Measurements from ENCODE around the gene ZNF584.

ZNF584 gene

DNA sequence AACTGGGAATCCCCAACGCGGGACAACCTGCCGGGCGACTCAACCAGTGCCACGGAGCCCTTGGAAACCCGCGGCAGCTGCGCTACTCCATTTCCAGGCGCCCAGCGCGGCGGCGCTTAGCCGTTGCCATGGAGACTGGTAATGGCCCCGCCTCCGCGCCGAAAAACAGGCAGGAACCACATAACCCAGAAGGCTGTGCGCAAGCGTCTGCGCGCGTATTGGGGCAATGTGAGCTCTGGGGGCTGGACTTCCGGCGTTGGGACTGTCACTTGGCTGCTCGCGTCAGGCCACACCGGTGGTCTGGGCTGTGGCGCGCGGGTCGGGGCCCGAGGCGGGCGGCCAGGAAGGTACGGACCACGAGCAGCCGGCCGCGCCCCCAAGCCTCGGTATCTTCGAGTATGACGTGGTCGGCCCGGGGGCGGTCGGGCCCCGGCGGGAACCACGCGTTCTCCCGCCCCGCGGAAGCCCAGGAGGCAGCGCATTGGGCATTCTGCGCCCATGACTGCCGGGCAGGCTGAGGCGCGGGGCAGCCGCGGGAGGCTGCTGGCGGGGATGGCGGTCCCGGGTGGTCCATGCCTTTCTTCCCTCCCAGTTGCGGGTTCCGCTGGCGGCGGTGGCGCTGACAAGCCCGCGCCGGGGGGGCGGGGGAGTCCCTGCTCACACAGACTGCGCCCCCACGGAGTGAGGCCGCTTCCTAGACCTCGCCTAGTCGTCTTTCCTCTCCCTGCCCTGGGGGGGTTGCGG, 43.1 kb downstream of the ZNF584 start, which contains the start of gene ZNF324B:
TSS of gene ZNF324B (plus strand) at position 265 of the 744 bp plus-strand sequence. CDS start 2,080 bp downstream, outside the sequence.
- peak within 1 kb of the TSS; percentile 61 for H3K9ac ChIP-seq (ENCODE audit: low read length)
- H3K9me3 ChIP-seq (ENCODE audit: control insufficient read depth, insufficient read depth, low read depth, low read length) = peaks cover 25% of the 10 kb centered on the region
- peaks cover 23% of the 10 kb centered on the region for H3K27me3 ChIP-seq (ENCODE audit: control insufficient read depth, insufficient read depth, low read length)
- H3K4me3 ChIP-seq (ENCODE audit: low read depth, low read length) = peak within 1 kb of the TSS; percentile 87
- H3K27ac ChIP-seq (ENCODE audit: low read depth, low read length) = no peak within 1 kb of the TSS
- no peaks in the 10 kb centered on the region for H3K4me1 ChIP-seq (ENCODE audit: control insufficient read depth, insufficient read depth, low read length)
- peaks cover 5% of the 10 kb centered on the region for H3K36me3 ChIP-seq (ENCODE audit: control insufficient read depth, insufficient read depth, low read length)

- peaks cover 15% of the 10 kb centered on the region for H3K9me3 ChIP-seq (ENCODE audit: control insufficient read depth, insufficient read depth, low read depth, low read length)
- H3K4me1 ChIP-seq (ENCODE audit: control insufficient read depth, insufficient read depth, low read length) = no peaks in the 10 kb centered on the region
- H3K36me3 ChIP-seq (ENCODE audit: control insufficient read depth, insufficient read depth, low read length) = peaks cover 6% of the 10 kb centered on the region
- H3K9ac ChIP-seq (ENCODE audit: low read length) = no peak overlapping the region
- no peak overlapping the region for H3K27ac ChIP-seq (ENCODE audit: low read depth, low read length)
- peaks cover 23% of the 10 kb centered on the region for H3K27me3 ChIP-seq (ENCODE audit: control insufficient read depth, insufficient read depth, low read length)
- no peak overlapping the region for H3K4me3 ChIP-seq (ENCODE audit: low read depth, low read length)
Measured at GRCh38 chr19:58453743-58454142, 45.3 kb downstream of the ZNF584 start.

GRCh38 chr19:58455306-58455705, 46.9 kb downstream of the ZNF584 start:
- Histone ChIP-seq H3K27me3 (ENCODE audit: control insufficient read depth, insufficient read depth, low read length) (peaks cover 19% of the 10 kb centered on the region), H3K4me3 (ENCODE audit: low read depth, low read length) (no peak overlapping the region), H3K4me1 (ENCODE audit: control insufficient read depth, insufficient read depth, low read length) (no peaks in the 10 kb centered on the region), H3K36me3 (ENCODE audit: control insufficient read depth, insufficient read depth, low read length) (peaks cover 6% of the 10 kb centered on the region), H3K9me3 (ENCODE audit: control insufficient read depth, insufficient read depth, low read depth, low read length) (no peaks in the 10 kb centered on the region), H3K27ac (ENCODE audit: low read depth, low read length) (no peak overlapping the region), H3K9ac (ENCODE audit: low read length) (no peak overlapping the region)

DNA sequence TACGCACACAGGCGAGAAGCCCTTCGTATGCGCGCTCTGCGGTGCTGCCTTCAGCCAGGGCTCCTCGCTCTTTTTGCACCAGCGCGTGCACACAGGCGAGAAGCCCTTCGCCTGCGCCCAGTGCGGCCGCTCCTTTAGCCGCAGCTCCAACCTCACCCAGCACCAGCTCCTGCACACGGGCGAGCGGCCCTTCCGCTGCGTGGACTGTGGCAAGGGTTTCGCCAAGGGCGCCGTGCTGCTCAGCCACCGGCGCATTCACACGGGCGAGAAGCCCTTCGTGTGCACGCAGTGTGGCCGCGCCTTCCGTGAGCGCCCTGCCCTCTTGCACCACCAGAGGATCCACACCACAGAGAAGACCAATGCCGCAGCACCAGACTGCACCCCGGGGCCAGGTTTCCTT, 47.7 kb downstream of the ZNF584 start:
- peaks cover 11% of the 10 kb centered on the region for H3K27me3 ChIP-seq (ENCODE audit: control insufficient read depth, insufficient read depth, low read length)
- H3K4me1 ChIP-seq (ENCODE audit: control insufficient read depth, insufficient read depth, low read length) = no peaks in the 10 kb centered on the region
- H3K36me3 ChIP-seq (ENCODE audit: control insufficient read depth, insufficient read depth, low read length) = peaks cover 6% of the 10 kb centered on the region
- H3K4me3 ChIP-seq (ENCODE audit: low read depth, low read length) = no peak overlapping the region
- H3K27ac ChIP-seq (ENCODE audit: low read depth, low read length) = no peak overlapping the region
- no peaks in the 10 kb centered on the region for H3K9me3 ChIP-seq (ENCODE audit: control insufficient read depth, insufficient read depth, low read depth, low read length)
- H3K9ac ChIP-seq (ENCODE audit: low read length) = no peak overlapping the region

- Histone ChIP-seq H3K27me3 (ENCODE audit: control insufficient read depth, insufficient read depth, low read length) (no peaks in the 10 kb centered on the region), H3K36me3 (ENCODE audit: control insufficient read depth, insufficient read depth, low read length) (peaks cover 4% of the 10 kb centered on the region; the same call in 1 of the 2 replicates), H3K9me3 (ENCODE audit: control insufficient read depth, insufficient read depth, low read depth, low read length) (no peaks in the 10 kb centered on the region), H3K27ac (ENCODE audit: low read depth, low read length) (no peak overlapping the region), H3K4me1 (ENCODE audit: control insufficient read depth, insufficient read depth, low read length) (no peaks in the 10 kb centered on the region), H3K9ac (ENCODE audit: low read length) (no peak overlapping the region), H3K4me3 (ENCODE audit: low read depth, low read length) (no peak overlapping the region)
Measured at GRCh38 chr19:58460039-58460438, 51.6 kb downstream of the ZNF584 start.

GRCh38 chr19:58466089-58466759, 57.8 kb downstream of the ZNF584 start:
- Histone ChIP-seq H3K9me3 (ENCODE audit: control insufficient read depth, insufficient read depth, low read depth, low read length) (no peaks in the 10 kb centered on the region), H3K36me3 (ENCODE audit: control insufficient read depth, insufficient read depth, low read length) (peaks cover 7% of the 10 kb centered on the region), H3K27ac (ENCODE audit: low read depth, low read length) (no peak overlapping the region), H3K4me1 (ENCODE audit: control insufficient read depth, insufficient read depth, low read length) (peaks cover 4% of the 10 kb centered on the region; the same call in 1 of the 2 replicates), H3K27me3 (ENCODE audit: control insufficient read depth, insufficient read depth, low read length) (peaks cover 10% of the 10 kb centered on the region), H3K9ac (ENCODE audit: low read length) (no peak overlapping the region), H3K4me3 (ENCODE audit: low read depth, low read length) (peak overlapping the region; percentile 83)

DNA sequence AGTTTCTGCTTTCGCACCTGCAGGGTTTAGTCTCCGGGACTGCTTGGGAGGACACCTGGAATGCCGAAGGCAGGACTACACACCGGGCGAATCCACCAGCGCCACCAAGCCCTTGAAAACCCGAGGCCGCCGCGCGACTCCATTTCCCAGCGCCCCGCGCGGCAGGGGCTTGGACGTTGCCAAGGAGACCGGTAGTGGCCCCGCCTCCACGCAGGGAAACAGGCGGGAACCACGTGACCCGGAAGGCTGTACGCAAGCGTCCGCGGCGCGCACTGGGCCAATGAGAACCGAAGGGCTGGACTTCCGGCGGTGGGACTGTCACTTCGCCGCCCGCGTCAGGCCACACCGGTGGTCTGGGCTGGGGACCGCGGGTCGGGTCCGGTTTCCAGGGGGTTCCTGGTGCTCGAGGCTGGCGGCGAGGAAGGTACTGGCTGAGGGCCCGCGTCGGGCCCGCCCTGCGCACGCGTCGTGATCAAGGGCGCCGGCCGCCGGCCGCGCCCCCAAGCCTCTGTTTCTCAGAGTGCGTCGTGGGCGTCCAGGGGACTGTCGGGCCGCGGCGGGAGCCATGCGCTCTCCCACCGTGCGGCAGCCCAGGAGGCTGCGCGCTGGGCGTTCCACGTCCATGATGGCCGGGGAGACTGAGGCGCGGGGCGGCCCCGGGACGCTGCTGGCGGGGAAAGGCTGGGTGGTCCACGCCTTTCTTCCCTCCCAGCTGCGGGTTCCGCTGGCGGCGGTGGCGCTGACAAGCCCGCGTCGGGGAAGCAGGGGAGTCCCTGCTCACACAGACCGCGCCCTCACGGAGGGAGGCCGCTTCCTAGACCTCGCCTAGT, 58.5 kb downstream of the ZNF584 start, which contains the start of gene ZNF324:
TSS of gene ZNF324 (plus strand) at position 321 of the 830 bp plus-strand sequence. CDS start 2,106 bp downstream, outside the sequence.
- no peak within 1 kb of the TSS for H3K27ac ChIP-seq (ENCODE audit: low read depth, low read length)
- H3K9me3 ChIP-seq (ENCODE audit: control insufficient read depth, insufficient read depth, low read depth, low read length) = no peaks in the 10 kb centered on the region
- peak within 1 kb of the TSS; percentile 83 for H3K4me3 ChIP-seq (ENCODE audit: low read depth, low read length)
- peaks cover 12% of the 10 kb centered on the region for H3K36me3 ChIP-seq (ENCODE audit: control insufficient read depth, insufficient read depth, low read length)
- peak within 1 kb of the TSS; percentile 75 for H3K9ac ChIP-seq (ENCODE audit: low read length)
- peaks cover 10% of the 10 kb centered on the region for H3K27me3 ChIP-seq (ENCODE audit: control insufficient read depth, insufficient read depth, low read length)
- H3K4me1 ChIP-seq (ENCODE audit: control insufficient read depth, insufficient read depth, low read length) = peaks cover 4% of the 10 kb centered on the region; the same call in 1 of the 2 replicates
